ENCODE data around the gene C9orf85.

- TF ChIP-seq CTCF (IDR thresholded peaks at IDR 0.05) (no peak), POLR2A (IDR thresholded peaks at IDR 0.05) (no peak)
Measured at GRCh38 chr9:71990466-71990865, 79.0 kb downstream of the C9orf85 start.

All from testis (tissue), 2 donors.